Calu3 (cell line): ENCODE results near the gene SYTL1. TPM values are rescaled to one million over a fixed set of nuclear protein-coding genes. Genes with fewer than 3 reads are reported as not detected.

Source experiments
- BruUV-seq: library from RNA; stranded (reverse); fragments of 400-500 nt; replicated peaks from 2 replicates; lab custom pipeline; 2021; lab: Mats Ljungman, UMichigan
- CTCF ChIA-PET: fragments of 300-600 bp; sonication (Branson Sonifier 250); formaldehyde crosslinking; loops from one replicate; lab custom pipeline; 2022; ENCODE audit warnings: antibody characterized with exemption; lab: Charles Lee
- DNase-seq: peaks from one replicate; pipeline ENCODE4 v3.0.0; 2022
- H3K27ac Mint-ChIP-seq: one replicate; pipeline ENCODE4 v1.8.0; 2022; ENCODE audit warnings: mixed read lengths; ENCODE audit not compliant: unreplicated experiment
- H3K27me3 Mint-ChIP-seq: one replicate; pipeline ENCODE4 v1.8.0; 2022; ENCODE audit warnings: mixed read lengths; ENCODE audit not compliant: unreplicated experiment
- H3K36me3 Mint-ChIP-seq: one replicate; pipeline ENCODE4 v1.8.0; 2022; ENCODE audit warnings: mild to moderate bottlenecking, moderate library complexity, mixed read lengths; ENCODE audit not compliant: insufficient read depth, unreplicated experiment
- H3K4me1 Mint-ChIP-seq: one replicate; pipeline ENCODE4 v1.8.0; 2022; ENCODE audit warnings: mild to moderate bottlenecking, low read depth, mixed read lengths; ENCODE audit not compliant: unreplicated experiment
- H3K4me3 Mint-ChIP-seq: one replicate; pipeline ENCODE4 v1.8.0; 2022; ENCODE audit warnings: mild to moderate bottlenecking, low read depth, moderate library complexity, mixed read lengths; ENCODE audit not compliant: unreplicated experiment
- H3K9me3 Mint-ChIP-seq: one replicate; pipeline ENCODE4 v1.8.0; 2022; ENCODE audit warnings: low read depth, mixed read lengths; ENCODE audit not compliant: unreplicated experiment
- intact Hi-C: fragments of 100-400 bp; cut with micrococcal nuclease; formaldehyde crosslinking; loops from one replicate; pipeline ENCODE4 v1.10.0; 2022; ENCODE audit not compliant: unreplicated experiment
- total RNA-seq: library from RNA; stranded (reverse); gene quantifications from 2 replicates; pipeline ENCODE4 v1.2.3, GENCODE V29; 2022
- TF ChIP-seq, protein P1 (sequence below): fragments of 200-600 bp; IDR thresholded peaks from one replicate; pipeline ENCODE4 v1.8.0; 2022; ENCODE audit warnings: antibody characterized with exemption; ENCODE audit not compliant: unreplicated experiment

The SYTL1 gene
- total RNA-seq, 1 experiment from 2014 or later: 15.0 TPM

DNA sequence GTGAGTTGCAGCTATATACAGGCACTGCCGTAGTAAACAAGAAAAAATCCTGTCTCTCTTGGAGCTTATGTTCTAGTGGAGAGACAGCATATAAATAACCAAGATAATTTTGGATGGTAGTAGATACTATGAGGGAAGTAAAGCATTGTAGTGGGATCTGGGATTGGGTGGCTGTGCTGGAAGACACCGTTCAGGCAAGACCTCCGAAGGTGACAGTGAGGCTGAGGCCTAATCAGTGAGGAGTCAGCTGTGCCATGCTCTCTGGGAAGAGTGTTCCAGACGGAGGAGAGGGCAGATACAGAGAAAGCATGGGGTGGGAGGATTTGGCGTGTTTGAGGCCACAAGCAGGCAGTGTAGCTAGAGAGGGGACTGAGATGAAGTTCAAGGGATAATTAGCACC is 13.9 kb upstream of the SYTL1 start:
- H3K4me1 Mint-ChIP-seq: peaks cover 6% of the 10 kb centered on the region
- TF ChIP-seq, protein P1, sequence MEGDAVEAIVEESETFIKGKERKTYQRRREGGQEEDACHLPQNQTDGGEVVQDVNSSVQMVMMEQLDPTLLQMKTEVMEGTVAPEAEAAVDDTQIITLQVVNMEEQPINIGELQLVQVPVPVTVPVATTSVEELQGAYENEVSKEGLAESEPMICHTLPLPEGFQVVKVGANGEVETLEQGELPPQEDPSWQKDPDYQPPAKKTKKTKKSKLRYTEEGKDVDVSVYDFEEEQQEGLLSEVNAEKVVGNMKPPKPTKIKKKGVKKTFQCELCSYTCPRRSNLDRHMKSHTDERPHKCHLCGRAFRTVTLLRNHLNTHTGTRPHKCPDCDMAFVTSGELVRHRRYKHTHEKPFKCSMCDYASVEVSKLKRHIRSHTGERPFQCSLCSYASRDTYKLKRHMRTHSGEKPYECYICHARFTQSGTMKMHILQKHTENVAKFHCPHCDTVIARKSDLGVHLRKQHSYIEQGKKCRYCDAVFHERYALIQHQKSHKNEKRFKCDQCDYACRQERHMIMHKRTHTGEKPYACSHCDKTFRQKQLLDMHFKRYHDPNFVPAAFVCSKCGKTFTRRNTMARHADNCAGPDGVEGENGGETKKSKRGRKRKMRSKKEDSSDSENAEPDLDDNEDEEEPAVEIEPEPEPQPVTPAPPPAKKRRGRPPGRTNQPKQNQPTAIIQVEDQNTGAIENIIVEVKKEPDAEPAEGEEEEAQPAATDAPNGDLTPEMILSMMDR: no peak
- CTCF ChIA-PET: interaction anchor here (0.5 to 0.6 kb wide), 2 partner anchors 11 to 170 kb away, joined by 3 to 5 read pairs; no protein-coding TSS in a partner anchor

DNA sequence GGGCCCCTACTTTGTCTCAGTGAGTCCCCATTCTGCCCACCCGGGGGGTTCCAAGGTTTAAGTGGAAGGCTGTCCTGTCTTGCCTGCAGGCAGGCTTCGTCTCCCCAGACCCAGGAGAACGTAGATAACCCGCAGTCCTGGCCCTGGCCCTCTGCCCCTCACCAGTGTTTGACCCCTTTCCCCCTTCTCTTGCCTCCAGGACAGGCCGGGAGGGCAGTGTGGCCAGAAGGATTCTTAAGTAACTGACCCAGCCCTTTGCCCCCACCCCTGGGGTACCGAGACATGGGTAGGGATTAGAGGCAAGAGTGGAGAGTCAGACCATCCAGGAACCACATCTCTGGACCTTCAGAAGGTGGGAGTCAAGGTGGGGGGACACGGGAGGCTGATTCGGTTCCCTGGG is 11.0 kb upstream of the SYTL1 start:
- intact Hi-C loops: no loop called here
- no TSS peak for BruUV-seq
- no peak overlapping the region for H3K27ac Mint-ChIP-seq

More for the DNA sequence above, 13.9 kb upstream of the SYTL1 start:
- no peak overlapping the region for H3K27ac Mint-ChIP-seq
- H3K4me3 Mint-ChIP-seq: no peak overlapping the region
- BruUV-seq: no TSS peak
- DNase-seq: no peak
- intact Hi-C loops: no loop called here
- H3K9me3 Mint-ChIP-seq: no peaks in the 10 kb centered on the region
- no peaks in the 10 kb centered on the region for H3K27me3 Mint-ChIP-seq
- peaks cover 7% of the 10 kb centered on the region for H3K36me3 Mint-ChIP-seq

DNA sequence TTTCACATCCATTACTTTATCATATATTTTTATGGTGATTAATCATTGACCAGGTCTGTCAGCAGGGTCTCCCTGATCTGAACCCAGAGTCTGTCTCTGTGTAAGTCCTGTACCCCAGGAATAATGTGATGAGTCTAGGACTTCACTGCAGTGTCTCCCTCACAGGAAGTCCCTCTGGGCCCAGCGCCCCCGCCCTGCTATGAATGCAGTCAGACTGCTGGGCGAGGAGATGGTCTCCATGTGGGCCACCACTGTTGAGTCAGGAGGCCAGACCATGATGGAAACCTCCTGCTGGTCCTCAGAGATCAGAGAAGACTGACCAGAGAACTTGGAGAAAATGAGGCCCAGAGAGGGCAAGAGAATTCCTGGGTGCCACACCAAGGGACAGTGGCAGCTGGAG is 10.4 kb upstream of the SYTL1 start:
- peaks cover 6% of the 10 kb centered on the region for H3K4me1 Mint-ChIP-seq
- peaks cover 5% of the 10 kb centered on the region for H3K36me3 Mint-ChIP-seq
- no peaks in the 10 kb centered on the region for H3K9me3 Mint-ChIP-seq
- DNase-seq: no peak
- CTCF ChIA-PET: no interaction called here
- TF ChIP-seq, protein P1: no peak
- no peak overlapping the region for H3K27ac Mint-ChIP-seq
- no peak overlapping the region for H3K4me3 Mint-ChIP-seq
- no TSS peak for BruUV-seq
- intact Hi-C loops: no loop called here
- no peaks in the 10 kb centered on the region for H3K27me3 Mint-ChIP-seq

More for the DNA sequence above, 11.0 kb upstream of the SYTL1 start:
- TF ChIP-seq, protein P1: no peak
- Mint-ChIP-seq H3K27me3 (no peaks in the 10 kb centered on the region), H3K4me3 (no peak overlapping the region), H3K9me3 (no peaks in the 10 kb centered on the region), H3K4me1 (peaks cover 6% of the 10 kb centered on the region), H3K36me3 (no peaks in the 10 kb centered on the region)
- CTCF ChIA-PET: no interaction called here
- no peak for DNase-seq

DNA sequence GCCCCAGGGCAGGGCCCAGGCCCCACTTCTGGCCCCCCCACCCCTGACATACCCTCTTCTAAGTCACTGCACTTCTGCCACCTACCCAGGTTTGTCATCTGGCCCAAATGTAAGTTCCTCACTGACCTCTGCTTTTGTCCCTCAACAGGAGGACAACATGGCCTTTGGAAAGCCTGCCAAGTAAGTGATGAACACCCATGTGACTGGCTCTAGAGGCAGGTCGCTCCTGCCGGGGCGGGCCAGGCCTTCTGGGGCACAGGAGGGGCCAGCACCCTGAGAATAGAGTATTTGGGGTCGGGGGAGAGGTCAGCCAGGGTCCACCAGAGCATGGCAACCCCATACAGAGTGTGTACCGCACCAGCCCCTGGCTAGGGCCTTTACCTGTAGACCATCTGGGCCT is 9.9 kb upstream of the SYTL1 start:
- Mint-ChIP-seq H3K27ac (no peak overlapping the region), H3K4me1 (peaks cover 6% of the 10 kb centered on the region), H3K27me3 (no peaks in the 10 kb centered on the region), H3K4me3 (no peak overlapping the region), H3K36me3 (peaks cover 10% of the 10 kb centered on the region), H3K9me3 (no peaks in the 10 kb centered on the region)
- TF ChIP-seq, protein P1: no peak
- DNase-seq: no peak
- BruUV-seq: no TSS peak
- intact Hi-C loops: no loop called here
- CTCF ChIA-PET: interaction anchor here (0.8 to 2.0 kb wide), 5 partner anchors 11 to 63 kb away, joined by 3 to 5 read pairs (median 3); no protein-coding TSS in a partner anchor
